Measurements from ENCODE around the gene SLC66A1.

The SLC66A1 gene

DNA sequence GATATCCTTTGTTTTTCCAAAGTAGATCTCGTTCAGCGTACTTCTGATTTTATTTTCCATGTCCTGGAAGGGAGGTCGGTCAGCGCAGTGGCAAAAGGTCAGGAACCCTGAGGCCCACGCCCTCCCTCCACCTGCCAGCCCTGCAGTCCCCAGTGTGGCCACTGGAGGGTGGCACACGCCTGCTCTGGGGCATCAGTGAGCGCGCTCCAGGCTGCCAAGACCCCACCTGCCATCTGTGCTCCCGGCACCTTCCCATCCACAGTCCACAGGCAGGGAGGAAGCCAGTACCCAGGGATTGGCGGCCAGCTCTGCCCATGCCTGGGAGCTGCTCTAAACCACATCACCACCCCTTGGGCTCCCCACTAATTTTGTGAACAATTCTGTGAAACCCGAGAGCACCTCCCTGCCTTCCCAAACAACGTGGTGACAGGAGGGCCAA, 32.3 kb downstream of the SLC66A1 start:
- peak; percentile 51 to 61 for DNase-seq

DNA sequence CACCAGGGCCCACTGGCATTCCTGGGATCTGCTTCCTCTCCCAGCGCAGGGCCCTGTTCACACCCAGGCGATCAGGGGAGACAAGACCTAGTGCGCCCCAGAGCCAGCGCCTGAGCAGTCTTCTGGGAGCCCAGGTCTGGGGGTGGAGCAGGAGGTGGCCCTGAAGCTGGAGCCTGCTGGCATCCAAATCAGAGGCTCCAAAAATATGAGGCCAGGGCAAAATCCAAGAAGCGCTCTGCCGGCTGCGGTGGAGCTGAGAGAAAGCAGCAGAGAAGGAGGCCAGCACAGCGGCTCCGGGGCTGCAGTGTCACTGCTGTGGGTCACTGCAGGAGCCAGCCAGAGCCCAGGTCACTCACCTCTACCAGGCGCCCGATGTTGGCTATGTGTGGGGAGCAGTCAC, 32.7 kb downstream of the SLC66A1 start:
- no peak for DNase-seq

- no peak for DNase-seq
These were observed 33.3 kb downstream of the SLC66A1 start for GRCh38 chr1:19345391-19345790.

GRCh38 chr1:19346026-19346425, 33.9 kb downstream of the SLC66A1 start:
- no peak for DNase-seq

DNA sequence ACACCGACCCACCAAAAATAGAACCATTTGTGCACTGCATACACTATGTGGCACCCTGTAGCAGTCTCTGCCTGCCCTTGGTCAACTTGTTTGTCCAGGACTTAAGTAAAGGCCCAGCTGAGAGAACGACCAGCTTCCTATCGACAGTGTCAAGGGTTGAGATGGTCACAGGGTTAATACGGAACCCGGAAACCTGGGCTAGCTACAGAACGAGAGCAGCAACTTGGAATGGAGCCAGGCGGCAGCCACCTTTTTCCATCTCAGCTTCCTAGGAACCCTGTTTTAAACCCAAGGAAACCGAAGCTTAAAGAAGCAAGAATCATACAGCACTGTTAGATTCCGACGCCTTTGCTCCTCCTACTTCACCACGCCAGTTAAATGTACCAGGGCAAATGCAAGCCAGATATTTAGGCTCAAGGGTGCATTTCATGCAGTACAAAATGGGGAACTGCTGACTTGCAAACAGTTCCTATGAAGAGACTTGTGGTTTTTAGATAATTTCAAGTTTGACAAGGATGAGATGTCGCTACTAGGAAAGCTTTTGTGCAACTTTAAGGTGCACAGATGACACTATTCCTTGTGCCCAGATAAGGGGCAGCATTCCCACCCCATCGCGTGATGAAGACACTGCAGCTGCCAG, 35.5 kb downstream of the SLC66A1 start:
- DNase-seq: no peak

DNA sequence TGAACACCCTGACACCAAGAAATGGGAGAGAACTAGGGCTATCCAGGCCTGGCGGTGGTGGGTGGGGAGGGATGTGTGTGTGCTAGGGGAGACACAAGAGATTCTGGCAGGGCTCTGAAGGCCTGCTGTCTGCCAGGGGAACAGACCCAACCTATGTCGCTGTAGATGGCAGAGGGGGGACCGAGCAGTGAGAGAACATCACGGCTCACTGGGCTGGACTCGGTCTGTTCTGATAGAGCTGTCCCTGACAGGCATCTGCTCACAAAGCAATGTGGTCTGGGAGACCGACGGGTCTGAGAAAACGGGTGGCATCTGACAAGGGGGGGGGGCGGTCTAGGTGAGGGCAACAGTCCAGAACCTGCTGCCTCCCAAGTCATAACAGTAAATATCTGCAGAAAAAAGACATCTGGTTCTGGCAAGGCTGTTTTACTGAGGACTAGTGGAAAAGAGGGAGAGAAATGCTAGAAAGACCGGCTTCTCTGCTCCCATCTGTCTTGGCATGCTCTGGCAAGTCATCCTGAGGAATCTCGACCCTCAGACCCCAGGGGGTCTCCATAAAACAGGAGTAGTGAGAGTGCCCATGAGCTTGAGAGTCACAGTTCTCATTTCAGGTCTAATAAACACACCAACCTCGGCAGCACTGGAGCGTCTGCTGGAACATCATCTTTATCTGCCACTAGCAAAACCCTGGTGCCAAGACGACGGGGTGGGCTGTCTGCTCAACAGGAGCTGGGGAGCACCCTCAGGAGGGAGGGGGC, 36.5 kb downstream of the SLC66A1 start:
- no peak for DNase-seq

DNA sequence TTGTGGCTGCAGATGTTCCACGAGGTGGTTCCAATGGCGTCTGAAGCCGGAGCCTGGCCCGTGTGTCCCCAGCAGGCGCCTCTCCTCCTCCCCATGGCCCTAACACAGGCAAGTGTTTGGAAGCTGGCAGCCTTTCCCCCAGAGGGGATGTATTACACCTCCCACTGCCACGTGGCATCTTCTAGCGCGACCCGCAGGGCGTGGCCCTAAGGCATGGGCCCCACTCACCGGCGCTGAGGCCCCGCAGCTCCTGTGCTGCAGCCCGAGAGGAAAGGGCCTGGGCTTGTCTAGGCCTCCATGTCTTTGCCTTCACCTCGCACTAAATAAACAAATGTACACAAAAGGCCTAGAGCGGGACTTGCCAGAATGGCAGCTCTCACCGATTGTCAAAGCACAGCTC, 37.9 kb downstream of the SLC66A1 start:
- DNase-seq: no peak

DNA sequence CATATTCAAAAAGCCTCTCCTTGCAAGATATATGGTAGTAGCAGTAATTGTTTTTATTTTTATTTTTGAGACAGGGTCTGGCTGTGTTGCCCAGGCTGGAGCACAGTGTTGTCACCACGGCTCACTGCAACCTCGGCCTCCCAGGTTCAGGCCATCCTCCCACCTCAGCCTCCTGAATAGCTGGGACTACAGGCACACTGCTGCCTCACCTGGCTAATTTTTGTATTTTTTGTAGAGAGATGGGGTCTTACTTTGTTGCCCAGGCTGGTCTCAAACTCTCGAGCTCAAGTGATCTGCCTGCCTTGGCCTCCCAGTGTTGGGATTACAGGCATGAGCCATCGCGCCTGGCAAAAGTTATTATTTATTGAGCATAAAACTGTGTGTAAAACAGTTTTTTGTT, 38.4 kb downstream of the SLC66A1 start:
- no peak for DNase-seq

DNA sequence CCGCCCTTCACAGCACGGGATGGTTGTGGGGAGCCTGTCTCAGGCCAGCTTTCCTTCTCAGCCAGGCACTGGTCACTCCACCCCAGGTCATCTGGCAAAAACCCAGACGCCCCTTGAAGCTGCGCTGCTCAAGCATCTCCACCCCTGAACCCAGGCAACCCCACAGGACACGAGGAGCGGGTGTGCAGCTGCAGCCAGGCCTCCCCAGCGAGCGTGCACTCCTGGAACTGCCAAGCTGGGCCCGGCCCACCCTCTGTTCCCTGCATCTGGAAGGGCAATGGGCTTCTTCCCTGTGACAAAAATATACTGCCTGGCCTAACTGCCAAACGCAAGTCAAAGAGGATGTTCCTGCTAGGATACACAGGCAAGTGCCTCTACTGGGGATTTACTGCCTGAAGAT, 39.7 kb downstream of the SLC66A1 start:
- no peak for DNase-seq

GRCh38 chr1:19352839-19353238, 40.7 kb downstream of the SLC66A1 start:
- no peak for DNase-seq

DNA sequence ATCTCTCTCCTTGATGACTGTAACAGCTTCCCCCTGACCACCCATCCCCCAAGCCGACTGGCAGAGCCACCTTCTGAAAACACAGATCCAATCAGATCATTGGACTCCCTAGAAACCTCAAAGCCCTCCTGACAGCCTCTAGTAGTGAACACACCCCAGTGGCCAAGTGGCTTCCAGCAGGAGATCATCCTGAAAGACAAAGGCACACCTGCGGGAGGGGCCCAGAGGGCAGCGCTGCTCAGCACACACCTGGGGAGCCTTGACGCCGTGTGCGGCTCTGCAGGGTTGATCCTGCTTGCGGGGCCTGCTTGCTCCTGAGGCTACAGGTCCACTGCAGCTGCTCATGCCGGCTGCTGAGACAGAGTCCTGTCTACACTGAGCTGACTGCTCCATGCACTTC, 41.5 kb downstream of the SLC66A1 start:
- no peak for DNase-seq

DNA sequence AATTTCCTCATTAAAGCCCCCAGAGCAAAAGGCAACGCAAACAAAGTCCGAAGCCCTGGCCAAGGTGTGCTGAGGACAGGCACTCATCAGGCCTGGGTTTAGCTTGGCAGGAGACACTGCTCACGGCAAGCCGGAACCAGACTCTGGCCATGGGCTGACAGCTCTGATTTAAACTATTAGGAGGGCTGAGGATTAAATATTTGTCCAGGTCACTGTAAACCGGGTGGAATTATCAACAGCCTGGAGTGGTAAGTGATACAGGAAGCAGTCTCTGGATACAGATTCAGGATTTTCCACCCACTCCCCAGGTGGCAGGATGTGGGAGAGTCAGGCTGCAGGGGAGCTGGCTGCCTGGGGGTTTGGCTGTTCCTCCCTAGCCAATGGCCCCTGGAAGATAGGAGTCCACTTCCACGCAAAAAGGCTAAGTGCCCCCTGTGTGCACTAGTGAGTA, 42.4 kb downstream of the SLC66A1 start:
- DNase-seq: no peak

DNA sequence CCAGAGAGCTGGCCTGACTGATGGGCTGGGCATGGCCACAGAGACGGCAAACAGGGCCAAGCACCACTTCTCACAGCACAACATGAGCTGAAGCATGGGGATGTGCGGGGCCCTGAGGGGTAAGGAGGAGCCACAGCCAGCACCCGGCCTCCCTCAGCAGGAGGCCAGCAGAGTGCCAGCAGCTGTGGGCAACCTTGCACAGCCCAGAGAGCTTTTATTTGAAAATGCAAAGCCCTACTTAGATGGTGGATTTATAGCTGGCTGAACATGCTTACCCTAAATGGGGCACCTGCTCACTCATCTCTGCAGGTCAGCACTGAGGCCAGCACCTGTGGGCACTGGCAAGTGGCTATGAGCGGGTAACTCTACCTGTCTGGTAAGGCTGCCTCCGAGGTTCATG, 44.1 kb downstream of the SLC66A1 start:
- DNase-seq: no peak

DNA sequence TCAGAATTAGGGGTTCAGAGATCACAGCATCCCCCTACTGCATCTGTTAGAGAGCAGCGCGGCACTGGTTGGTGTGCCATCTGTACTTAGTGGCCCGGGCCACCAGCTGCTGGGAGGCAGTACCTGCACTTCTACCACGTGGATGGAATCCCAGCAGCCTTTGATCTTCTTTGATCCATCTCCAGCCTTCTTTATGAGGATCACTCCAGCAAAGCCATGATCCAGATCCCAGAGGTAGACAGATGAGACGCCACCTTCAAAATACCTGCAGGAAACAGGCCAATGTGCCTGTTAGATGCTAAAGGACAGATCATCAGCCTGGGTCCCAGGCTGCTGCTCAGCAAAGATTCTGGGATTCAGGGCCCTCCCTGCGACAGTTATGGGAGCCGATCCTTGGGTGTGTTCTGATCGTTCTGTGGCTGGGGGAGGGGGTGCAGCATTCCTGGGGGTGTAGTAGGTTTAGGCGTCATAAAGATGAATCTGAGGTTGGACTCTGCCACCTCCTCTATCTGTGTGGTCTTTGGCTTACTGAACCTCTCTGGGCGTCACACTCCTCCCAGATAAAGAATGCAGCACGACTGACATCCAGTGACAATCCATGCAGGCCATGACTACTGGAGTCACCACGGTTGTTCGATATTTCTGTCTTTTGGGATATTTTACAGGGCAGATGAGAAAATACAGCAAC, 45.3 kb downstream of the SLC66A1 start:
- DNase-seq: no peak

DNA sequence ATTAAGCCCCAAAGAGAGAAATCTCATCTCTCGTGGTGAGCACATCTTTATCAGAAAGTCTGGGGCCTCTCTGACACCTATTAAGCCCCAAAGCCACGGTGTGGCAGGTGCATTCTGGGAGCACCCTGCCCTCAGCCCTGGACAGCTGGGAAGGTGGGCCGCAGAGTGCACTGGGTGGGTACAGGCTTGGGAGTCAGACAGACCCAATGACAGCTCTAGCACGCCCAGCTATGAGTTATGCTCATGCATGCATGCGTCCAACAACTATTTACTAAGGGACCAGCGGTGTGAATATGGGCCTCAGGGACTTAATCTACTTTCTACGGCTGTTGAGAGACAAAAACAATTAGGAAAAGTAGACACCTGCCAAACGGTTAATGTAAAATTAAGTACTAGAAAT, 46.6 kb downstream of the SLC66A1 start:
- no peak for DNase-seq

DNA sequence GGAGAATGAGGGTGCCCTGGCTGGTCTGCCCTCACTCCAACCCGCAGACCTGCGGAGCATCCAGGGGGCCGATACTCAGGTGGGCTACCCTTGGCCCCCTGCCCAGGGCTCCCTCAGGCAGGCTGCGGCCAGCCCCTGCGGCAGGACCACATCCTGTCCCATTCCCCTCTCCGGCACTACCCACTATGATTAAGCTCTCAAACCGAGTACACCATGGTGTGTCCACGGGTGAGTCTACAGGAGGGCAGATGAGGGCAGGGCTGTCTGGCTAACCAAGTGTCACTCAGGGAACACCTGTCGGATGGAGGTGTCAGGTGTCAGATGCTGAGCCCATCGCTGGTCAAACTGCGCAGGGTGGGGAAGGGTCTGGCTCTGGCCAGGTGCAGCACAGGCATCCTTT, 47.2 kb downstream of the SLC66A1 start:
- no peak for DNase-seq

GRCh38 chr1:19360016-19360415, 47.9 kb downstream of the SLC66A1 start:
- no peak for DNase-seq

GRCh38 chr1:19360432-19360831, 48.3 kb downstream of the SLC66A1 start:
- DNase-seq: no peak

DNA sequence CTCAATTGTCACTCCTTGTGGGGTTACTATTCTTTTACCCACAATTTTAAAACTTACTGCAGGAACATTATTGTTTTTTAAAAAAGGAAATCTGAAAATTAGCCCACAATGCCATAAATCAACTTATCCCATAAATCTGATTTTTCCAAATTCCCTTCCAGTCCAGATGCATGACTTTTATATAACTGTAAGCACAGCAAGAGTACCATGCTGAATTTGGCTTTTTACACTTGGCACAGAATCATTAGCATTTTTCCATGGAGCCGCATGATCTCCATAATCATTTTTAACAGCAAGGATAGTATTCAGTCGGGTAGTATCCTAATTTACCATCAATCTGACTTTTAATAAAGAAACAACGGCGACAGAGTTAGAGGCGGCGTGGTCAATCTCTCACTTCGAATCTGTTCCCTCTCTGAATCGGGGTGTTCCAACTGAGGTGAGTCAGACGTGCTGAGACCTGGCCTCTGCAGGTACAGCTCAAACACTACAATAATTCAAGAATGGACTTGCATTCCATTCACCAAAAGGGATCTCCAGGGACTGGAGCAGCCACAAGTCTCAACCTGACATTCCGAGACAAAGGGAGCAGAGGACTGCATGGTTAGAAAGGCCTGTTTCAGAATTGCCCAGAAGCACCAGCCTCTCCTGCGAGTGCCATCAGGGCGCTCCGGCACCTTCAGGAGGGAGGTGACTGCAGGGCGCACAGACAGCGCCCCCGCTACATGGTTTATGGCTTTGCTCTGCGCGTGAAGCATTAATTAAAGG, 48.9 kb downstream of the SLC66A1 start:
- no peak for DNase-seq

GRCh38 chr1:19361611-19362147, 49.6 kb downstream of the SLC66A1 start:
- no peak for DNase-seq

DNA sequence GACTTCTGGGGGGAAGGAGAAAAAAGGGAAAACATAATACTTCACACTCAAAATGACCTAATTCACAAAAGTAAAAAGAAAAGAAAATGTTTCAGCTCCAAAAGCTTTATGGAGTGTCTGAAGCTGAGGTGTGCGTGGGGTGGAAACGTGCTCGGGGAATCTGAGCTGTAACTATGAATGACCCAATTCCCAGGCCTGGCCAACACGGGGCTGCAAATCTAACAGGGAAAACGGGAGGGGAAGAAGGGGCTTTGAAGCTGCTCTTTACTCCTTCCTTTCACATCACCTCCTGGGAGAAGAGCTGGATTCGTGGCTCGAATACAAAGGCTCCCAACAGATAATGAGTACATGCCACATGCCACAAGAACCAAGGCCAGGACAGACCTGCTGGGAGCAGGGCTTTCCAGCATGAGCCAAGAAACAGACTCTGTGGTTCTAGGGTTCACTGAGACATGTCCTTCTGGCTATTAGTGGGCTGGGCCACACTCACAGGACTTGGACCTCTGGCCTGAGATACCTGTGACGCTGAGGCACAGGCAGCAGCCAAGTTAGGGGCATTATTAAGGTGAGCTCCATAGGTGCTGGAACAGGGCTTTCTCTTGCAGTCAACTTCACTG, 51.5 kb downstream of the SLC66A1 start:
- DNase-seq: no peak

DNA sequence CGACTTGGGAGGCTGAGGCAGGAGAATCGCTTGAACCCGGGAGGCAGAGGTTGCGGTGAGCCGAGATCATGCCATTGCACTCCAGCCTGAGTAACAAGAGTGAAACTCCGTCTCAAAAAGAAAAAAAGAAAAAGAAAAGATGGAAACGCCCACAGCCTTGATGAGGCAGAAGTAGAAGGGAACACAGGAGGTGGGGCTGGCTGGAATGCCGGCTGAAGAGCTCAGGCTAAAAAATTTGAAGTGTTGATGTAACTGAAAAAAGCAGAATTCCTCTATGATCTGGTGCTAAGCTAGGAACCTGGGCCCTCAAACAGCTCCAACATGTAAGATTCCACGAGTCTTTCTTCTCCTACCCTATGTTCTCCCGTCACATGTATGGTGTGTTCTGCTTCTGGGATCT, 53.6 kb downstream of the SLC66A1 start:
- DNase-seq: no peak
